Subcutaneous adipose tissue (tissue), 4 donors: ENCODE measurements around the gene DNAJC16. TPM values are rescaled to one million over a fixed set of nuclear protein-coding genes. Genes with fewer than 3 reads are reported as not detected.

Experiments
- total RNA-seq, 4 donors: library from RNA; depleted of rRNA; stranded (reverse); fragments of >200 nt; gene quantifications; one replicate each; pipeline ENCODE4 v1.1.0, GENCODE V29; 2016
- TF ChIP-seq, protein P1 (sequence below): fragments of 450-650 bp; IDR thresholded peaks from one replicate; pipeline ENCODE4 v1.5.1; 2016; ENCODE audit warnings: low read depth, mild to moderate bottlenecking, control low read depth, antibody characterized with exemption, moderate library complexity

Gene DNAJC16
- total RNA-seq, 4 donors from 2014 or later = 12.1 to 22.3 (median 13.8) TPM

DNA sequence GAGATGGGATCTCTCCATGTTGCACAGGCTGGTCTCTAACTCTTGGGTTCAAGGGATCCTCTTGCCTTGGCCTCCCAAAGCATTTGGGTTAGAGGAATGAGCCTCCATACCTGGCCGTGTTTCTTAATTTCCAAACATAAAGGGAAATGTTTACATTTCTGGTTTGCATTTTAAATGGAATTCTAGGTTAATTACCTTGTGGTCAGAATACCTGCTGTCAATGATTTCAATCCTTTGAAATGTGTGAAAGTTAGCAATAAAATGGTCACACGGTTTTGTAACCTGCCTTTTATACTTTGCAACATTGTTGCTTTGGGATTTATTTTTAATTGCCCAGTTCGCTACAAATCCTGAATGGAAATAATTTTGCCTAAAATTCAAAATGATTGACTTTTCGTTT, 31.9 kb downstream of the DNAJC16 start:
- TF ChIP-seq, protein P1, sequence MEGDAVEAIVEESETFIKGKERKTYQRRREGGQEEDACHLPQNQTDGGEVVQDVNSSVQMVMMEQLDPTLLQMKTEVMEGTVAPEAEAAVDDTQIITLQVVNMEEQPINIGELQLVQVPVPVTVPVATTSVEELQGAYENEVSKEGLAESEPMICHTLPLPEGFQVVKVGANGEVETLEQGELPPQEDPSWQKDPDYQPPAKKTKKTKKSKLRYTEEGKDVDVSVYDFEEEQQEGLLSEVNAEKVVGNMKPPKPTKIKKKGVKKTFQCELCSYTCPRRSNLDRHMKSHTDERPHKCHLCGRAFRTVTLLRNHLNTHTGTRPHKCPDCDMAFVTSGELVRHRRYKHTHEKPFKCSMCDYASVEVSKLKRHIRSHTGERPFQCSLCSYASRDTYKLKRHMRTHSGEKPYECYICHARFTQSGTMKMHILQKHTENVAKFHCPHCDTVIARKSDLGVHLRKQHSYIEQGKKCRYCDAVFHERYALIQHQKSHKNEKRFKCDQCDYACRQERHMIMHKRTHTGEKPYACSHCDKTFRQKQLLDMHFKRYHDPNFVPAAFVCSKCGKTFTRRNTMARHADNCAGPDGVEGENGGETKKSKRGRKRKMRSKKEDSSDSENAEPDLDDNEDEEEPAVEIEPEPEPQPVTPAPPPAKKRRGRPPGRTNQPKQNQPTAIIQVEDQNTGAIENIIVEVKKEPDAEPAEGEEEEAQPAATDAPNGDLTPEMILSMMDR = no peak

DNA sequence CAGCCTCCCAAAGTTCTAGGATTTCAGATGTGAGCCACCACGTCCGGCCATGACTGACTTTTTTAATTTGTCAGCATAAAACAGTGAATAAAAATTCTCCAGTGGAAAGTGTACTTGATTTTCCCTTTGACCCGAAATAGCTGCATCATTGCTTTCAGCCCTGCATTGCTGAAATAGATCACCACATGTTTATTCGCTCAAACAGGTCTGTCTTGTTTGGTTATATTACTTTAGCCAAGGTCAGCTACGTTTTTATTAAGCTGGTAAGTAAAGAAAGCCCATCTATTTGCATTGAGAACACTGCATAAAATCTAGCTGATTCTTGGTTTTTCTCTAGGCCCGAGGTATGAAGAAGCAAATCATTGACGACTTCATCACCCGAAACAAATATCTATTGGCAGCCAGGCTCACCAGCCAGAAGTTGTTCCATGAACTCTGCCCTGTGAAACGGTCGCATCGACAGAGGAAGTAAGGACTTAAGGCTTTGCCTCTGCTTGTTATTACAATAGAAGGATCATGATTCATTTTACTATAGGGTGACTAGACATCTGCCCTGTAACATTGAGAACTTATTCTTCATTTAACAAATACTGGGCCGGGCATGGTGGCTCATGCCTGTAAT, 32.7 kb downstream of the DNAJC16 start:
- TF ChIP-seq, protein P1 = no peak

DNA sequence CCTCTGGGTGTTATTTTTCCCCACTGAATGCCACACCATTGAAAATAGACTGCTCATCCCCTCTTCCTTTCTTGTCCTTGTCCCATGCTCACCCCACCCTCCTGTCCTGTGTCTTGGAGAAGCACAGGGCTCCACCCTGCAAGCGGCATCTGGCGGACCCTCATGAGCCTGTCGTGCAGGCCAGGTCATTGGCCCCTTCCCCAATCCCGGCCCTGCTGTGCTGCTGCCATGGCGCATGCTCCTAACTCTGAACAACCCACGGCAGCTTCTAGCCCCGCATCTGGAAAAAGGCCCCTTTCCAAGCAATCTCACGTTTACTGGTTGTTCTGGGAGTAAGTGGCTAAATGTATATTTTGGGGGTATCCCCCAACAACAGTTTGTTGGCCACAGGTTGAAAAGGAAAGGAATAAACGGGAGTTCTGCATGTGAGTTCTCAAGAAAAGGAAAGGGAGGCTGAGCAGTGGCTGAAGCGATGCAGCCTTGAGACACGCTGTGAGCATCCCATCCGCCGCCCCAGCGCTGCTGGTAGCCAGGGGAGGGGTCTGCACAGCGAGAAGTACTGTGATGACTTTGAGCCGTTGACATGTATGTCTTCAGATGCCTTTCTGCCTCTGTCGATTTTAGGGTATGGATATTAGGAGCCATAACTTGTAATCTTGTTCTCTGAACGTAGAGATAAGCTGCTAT, 41.9 kb downstream of the DNAJC16 start:
- TF ChIP-seq, protein P1 = no peak

DNA sequence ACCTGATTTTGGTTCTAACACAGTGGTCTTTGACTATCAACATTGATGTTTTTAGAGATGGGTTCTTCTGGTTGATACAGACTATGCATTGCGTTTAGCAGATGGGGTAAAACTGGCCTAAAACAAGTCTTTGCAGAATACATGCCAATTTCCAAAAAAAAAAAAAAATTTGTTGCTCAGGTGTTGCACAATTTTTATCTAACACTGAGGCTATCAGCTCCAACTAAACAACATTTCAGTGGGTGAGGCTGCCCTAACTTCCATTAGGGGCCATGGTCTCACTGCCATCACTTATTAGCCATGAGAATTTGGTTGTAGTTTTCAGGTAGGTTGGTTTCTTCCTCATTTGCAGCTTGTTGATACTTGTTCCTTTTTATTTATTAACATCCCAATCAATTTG, 44.2 kb downstream of the DNAJC16 start:
- TF ChIP-seq, protein P1 = no peak

DNA sequence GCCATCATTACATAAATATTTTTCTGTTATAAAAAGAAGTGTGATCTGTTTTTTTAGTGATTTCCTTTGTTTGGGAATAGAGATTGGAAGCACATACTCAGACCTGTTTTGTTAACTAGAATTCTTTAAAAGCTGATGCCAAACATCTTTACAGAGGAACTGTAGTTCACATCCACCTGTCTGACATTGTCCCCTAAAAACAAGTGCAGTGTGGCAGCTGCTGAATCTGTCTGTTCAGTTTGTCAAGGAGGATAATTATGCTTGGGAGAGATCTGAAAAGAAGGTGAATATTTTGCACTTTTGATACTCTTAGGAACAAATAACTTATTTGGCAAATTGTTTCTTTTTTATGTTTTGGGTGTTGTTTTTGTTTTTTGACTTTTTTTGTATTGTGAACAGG, 44.6 kb downstream of the DNAJC16 start:
- TF ChIP-seq, protein P1 = no peak

DNA sequence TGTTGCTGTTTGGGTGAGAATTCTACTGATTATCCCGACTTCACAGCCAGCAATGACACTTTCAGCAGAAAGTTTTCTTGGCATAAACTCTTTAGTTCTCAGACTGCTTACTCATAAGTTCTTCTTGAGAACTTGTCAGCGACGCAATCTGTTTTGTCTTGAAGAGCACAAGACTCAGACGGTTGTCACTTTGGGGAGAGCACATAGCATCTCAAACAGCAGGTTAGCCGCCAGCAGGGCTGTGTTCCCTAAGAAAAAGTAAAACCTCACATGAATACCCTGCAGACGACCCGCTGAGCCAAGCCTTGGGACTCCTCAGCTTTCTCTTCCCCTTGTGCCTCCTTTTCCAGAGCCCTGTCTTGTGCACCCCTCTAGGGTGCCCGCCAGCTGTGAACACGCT, 46.8 kb downstream of the DNAJC16 start:
- TF ChIP-seq, protein P1 = no peak

DNA sequence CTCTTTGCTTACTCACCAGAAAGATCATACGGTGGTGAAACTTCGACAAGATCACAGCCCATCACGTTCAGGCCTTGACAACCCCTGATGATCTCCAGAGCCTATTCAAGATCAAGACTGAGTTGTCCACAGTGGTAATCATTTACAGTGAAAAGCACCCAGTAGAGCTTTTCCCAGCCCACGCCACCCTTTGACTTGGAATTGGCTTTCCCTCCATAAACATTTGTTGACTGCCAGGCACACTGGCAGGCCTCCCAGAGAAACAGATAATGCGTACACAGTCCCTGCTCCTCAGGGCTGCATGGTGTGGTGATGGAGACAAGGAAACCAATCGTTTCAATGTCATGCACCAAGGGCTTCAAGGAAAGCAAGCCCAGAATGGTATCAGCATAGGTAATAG, 48.1 kb downstream of the DNAJC16 start:
- TF ChIP-seq, protein P1 = no peak
